ENCODE measurements around the gene MSANTD4. TPM values are rescaled to one million over a fixed set of nuclear protein-coding genes. Genes with fewer than 3 reads are reported as not detected.

MSANTD4 gene
- polyA plus RNA-seq = 16.8 and 20.3 TPM in 2 replicates

DNA sequence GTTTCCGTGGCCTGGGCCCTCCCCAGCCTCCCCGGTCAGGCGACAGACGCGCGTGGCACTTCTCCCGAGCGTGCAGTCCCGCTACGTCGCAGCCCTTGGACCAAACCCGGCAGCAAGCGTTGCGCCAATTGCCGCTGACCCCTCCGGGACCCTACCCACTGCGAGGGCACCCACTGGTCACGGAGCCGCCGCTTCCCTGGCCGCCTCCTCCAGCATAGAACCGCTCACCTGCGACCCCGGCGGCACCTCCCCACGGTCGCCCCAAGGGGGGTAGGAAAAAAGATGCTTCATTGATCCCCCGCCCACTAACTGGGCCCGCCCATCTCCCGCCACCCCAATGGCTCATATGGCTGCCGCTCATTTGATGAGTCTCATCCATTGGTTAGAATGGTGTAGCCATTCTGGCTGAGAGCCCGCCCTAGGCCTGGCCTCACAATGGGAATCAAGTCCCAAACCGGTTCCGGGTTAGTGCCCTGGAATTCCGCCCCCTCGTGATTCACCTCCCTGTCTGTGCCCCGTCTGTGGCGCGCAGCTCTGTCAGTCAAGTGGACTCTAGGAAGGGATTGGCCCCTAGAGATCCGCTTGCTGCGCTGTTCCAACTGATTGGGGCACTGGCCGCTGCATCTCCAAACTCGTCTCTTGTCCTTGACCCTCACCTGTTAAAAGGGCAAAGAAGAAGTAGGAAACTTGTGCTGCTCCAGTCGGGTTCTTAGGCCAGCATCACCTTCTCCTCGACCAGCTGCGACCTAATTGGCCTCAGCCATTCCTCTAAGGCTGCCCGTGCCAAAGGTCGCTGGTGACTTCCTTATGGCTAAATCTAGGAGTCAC, at the start of gene MSANTD4:
MSANTD4 (minus strand) TSS at position 274 of the 828 bp plus-strand sequence. CDS start 11,323 bp downstream, outside the sequence.

Other genes with a start within 250 kb of the MSANTD4 start
- 62.1 and 117 TPM in 2 replicates for gene KBTBD3, start 55.1 kb upstream of the MSANTD4 start, polyA plus RNA-seq
- 107 and 159 TPM in 2 replicates for gene AASDHPPT, start 55.4 kb upstream of the MSANTD4 start, polyA plus RNA-seq